ENCODE data around the gene HSPA9.

DNA sequence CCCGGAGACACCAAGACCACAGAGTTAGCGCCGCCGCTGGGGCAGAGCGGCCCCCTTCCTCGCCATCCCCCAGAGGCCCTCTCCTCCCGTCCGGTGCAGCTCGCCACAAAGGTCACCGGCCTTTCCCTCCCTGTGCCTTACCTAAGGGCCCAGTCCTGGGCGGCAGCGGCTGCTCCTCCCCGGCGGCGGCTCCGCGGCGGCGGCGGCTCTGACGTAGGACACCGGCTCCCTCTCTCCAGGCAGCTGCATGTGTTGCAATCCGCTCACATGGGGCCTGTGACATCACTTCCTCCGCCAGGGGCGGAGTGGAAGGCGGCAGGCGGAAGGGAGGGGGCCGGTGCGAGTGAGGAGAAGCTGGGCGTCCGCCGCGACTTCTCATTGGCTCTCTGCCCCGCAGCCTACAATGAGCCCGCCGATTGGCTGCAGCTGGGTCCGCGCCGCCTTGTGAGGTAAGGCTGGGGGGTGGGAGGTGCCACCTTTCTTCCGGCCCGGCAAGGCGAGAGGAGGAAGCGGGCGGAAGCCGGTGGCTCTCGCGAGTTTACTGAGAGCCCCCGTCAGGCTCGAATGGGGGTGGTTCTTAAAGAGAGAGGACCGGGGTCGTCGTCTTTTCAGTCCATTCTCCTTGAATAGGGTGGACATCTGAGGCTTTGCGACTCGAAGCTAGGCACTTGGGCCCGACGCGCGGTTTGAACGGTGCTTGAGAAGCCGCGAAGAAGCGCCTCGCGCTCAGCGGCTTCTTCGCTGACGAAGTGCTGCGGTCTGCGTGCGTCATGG lies 32.1 kb downstream of the HSPA9 start, which contains the start of gene ETF1:
- TF ChIP-seq, protein P1, sequence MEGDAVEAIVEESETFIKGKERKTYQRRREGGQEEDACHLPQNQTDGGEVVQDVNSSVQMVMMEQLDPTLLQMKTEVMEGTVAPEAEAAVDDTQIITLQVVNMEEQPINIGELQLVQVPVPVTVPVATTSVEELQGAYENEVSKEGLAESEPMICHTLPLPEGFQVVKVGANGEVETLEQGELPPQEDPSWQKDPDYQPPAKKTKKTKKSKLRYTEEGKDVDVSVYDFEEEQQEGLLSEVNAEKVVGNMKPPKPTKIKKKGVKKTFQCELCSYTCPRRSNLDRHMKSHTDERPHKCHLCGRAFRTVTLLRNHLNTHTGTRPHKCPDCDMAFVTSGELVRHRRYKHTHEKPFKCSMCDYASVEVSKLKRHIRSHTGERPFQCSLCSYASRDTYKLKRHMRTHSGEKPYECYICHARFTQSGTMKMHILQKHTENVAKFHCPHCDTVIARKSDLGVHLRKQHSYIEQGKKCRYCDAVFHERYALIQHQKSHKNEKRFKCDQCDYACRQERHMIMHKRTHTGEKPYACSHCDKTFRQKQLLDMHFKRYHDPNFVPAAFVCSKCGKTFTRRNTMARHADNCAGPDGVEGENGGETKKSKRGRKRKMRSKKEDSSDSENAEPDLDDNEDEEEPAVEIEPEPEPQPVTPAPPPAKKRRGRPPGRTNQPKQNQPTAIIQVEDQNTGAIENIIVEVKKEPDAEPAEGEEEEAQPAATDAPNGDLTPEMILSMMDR (IDR thresholded peaks at IDR 0.05) = peak; percentile 18 to 25 (median 25)
- peak; percentile 99 for TF ChIP-seq POLR2A (IDR thresholded peaks at IDR 0.05)
